AG09319 (cell line): ENCODE data around the gene FOXL3.

Experiments used
- DNase-seq: peaks from one replicate; pipeline ENCODE4 v3.0.0-alpha.2; 2010; ENCODE audit warnings: low read depth; ENCODE audit errors: extremely low read depth
- CTCF ChIP-seq: IDR thresholded peaks from 2 replicates; pipeline ENCODE4 v1.5.1; 2011; ENCODE audit warnings: low read depth, mild to moderate bottlenecking, inconsistent platforms, low read length, moderate library complexity

FOXL3 gene

GRCh38 chr7:298743-299142, 8.8 kb downstream of the FOXL3 start:
- no peak for TF ChIP-seq CTCF
- no peak for DNase-seq

- DNase-seq, result no peak
- no peak for TF ChIP-seq CTCF
Measured at GRCh38 chr7:299169-299568, 9.2 kb downstream of the FOXL3 start.

- TF ChIP-seq CTCF, result no peak
- DNase-seq, result no peak
Measured at GRCh38 chr7:299628-300027, 9.7 kb downstream of the FOXL3 start.

GRCh38 chr7:300048-300447, 10.1 kb downstream of the FOXL3 start:
- no peak for TF ChIP-seq CTCF
- DNase-seq, result no peak

- no peak for TF ChIP-seq CTCF
- no peak for DNase-seq
Measured at GRCh38 chr7:300546-301290, 10.7 kb downstream of the FOXL3 start.

- no peak for TF ChIP-seq CTCF
- DNase-seq, result no peak
Measured at GRCh38 chr7:301291-302053, 11.5 kb downstream of the FOXL3 start.
